AG09319 (cell line): ENCODE measurements around the gene SUSD3.

Source experiments
- DNase-seq: peaks from one replicate; pipeline ENCODE4 v3.0.0-alpha.2; 2010; ENCODE audit warnings: low read depth; ENCODE audit errors: extremely low read depth
- TF ChIP-seq, protein P1 (sequence below): IDR thresholded peaks from 2 replicates; pipeline ENCODE4 v1.5.1; 2011; ENCODE audit warnings: low read depth, mild to moderate bottlenecking, inconsistent platforms, low read length, moderate library complexity

The SUSD3 gene

DNA sequence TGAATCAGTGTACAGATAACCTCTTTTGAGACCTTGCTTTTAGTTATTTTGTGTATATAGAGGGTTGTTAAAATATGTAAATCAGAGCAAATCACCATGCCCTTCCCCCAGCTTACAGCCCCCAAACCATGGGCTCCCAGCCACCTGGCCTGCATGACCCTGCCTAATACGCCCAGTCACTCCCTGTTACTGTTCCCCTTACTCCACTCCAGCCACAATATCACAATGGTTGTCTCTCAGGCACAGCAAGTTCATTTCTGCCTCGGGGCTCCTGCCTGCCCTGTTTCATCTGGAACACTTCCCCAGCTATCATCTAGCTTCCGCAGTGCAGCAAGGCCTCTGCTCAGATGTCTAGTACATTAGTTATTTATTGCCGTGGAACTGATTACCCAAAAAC is 32.6 kb downstream of the SUSD3 start:
- TF ChIP-seq, protein P1, sequence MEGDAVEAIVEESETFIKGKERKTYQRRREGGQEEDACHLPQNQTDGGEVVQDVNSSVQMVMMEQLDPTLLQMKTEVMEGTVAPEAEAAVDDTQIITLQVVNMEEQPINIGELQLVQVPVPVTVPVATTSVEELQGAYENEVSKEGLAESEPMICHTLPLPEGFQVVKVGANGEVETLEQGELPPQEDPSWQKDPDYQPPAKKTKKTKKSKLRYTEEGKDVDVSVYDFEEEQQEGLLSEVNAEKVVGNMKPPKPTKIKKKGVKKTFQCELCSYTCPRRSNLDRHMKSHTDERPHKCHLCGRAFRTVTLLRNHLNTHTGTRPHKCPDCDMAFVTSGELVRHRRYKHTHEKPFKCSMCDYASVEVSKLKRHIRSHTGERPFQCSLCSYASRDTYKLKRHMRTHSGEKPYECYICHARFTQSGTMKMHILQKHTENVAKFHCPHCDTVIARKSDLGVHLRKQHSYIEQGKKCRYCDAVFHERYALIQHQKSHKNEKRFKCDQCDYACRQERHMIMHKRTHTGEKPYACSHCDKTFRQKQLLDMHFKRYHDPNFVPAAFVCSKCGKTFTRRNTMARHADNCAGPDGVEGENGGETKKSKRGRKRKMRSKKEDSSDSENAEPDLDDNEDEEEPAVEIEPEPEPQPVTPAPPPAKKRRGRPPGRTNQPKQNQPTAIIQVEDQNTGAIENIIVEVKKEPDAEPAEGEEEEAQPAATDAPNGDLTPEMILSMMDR: no peak
- no peak for DNase-seq

DNA sequence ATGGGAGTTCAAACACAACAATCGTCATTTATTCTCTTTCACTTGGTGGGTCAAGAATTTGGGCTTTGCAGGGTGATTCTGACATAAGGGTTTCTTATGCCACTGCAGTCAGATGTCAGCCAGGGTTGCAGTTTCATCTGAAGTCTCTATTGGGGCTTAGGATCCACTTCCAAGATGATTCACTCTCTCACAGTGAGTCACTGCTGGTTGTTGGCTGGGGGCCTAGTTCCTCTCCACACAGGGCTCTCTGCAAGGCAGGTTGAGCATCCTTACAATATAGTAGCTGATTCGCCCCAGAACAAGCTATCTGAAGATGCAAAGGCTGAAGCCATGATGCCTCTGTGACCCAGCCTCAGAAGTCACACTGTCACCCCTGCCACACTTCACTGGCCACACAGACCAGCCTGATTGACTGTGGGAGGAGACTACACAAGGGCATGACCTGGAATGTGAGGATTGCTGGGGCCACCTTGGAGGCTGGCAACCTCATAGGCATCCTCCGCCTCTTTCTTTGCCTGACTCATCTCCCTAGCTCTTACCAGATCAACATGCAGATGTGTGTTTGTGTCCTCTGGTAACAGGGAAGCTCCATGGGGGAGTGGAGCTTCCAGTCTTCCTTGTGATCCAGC is 33.1 kb downstream of the SUSD3 start:
- TF ChIP-seq, protein P1: no peak
- DNase-seq: no peak

DNA sequence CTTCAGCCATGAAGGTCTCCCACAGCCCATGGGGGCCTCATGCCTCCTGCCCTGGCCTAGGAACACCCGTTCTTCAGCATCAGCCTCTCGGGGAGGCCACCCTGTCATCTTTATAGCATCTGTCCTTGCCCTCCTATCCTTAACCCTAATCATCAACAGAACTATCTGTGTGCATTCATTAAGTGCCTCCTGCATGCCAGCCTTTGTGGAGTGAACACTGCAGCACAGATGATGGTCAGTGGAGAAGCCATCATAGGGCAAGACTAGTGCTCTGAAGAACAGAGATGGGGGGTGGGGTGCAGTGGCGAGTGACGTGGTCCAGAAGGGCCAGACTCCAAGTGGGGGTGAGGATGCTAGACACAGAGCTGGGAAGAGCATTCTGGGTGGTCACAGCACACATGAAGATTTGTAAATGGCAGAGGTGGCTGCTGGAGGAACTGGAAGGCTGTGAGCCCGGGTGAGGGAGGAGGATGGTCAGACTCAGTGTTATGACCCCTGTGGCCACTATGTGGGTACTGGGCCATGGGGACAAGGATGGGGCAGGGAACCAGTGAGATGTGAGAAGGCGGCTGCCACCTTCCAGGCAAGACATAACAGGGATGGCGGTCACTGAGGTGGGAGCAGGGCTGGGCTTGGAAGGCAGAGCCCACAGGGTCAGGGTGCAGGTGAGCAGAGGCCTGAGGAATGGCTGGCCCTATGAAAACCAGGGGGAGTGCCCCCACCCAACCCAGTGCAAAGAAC is 33.9 kb downstream of the SUSD3 start:
- TF ChIP-seq, protein P1: no peak
- no peak for DNase-seq

DNA sequence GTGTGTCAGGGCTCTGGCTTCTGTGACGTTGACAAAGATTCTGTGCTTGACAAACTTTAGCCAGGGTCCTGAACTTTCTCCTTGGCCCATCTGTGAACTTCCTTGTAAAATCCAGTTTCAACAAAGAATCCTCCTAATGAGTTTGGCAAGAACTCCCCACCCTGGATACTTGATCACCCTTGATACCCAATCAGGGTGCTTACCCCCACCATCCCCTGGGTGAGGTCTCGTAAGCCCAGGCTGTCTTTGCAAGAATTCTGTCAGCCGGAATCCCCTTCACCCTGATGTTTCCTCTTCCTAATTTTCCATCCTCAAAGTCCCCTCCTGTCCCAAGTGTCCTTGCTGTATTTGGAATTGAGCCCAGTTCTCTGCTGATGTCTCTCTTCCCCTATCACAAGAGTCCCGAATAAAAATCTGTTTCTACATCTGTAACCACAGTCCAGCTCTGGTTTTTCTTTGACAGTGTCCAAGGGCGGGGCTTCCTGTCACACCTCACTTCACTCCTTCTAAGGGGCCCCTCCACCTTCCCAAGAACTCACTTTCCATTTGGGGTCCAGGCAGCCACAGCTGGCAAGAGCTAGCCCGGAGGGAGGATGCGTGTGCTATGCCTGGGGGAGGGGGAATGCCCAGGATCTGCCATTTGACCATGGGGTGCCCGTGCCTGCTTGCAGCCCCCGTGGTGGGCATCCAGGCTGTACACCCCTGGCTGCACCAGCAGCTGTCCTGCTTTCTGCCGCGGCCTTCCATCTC is 34.8 kb downstream of the SUSD3 start:
- TF ChIP-seq, protein P1: no peak
- DNase-seq: no peak

DNA sequence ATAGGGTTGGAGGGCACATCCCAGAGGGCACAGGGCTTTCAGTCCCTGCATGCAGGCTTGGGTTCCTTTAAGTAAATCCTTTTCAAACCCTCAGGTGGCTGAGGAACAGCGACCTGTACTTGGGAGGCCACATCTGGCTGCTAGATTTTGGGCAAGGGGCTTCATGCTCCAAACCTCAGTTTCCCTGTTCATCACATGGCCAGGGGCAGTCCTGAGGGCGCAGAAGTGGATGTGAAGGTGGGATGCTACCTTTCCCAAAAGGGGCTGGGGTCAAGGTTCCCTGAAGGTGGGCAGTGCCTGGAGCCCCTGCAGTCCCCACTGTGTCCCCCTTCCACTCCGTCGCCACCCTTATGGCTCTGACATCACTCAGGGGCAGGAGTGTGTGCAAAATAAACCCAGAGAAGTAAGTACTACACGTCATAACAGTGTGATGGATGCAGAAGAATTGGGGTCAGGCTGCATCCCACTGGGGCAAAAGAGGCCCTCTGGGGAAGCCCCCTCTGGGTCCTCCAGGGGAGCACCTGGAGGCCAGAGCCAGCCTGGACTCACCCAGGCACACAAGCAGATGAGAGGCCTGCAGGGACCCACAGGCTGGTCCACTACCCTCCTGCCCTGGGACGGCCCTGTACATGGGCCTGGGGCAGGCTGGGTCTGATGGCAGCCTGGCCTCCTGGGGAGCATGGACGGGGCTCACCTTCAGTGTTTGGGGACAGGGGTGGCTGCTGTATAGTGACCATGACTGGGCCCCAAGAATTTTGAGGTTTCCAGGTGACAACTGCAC is 35.6 kb downstream of the SUSD3 start:
- DNase-seq: no peak
- TF ChIP-seq, protein P1: no peak

DNA sequence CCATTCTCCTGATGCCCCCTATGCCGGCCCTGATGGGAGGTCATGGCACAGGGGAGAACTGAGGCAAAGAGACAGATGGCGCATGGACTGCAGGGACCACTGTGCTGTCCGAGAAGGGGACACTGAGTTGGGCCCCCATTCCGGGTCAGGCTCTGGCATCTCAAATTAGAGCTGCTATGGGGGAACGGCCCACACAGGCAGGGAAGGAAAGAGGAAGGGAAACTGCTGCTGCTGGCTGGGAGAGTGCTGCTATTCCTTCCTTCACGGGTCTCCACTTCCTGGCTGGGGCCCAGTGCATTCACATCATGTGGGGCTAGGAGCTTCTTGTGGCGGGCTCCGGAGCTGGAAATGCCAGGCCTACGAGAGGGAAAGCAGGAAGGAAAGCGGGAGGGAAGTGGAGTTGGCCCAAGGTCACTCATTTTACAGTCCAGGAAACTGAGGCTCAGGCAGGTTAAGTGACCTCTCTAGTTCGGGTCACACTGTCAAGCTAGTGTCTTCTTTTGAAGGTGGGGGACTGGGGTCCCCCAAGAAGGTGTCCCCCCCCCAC is 36.2 kb downstream of the SUSD3 start:
- TF ChIP-seq, protein P1: no peak
- DNase-seq: no peak
